KMS-11 (cell line): Measurements from ENCODE around the gene APLP2.

Source experiments
- H2AFZ ChIP-seq: fragments of 200-600 bp; sonication (generic); 2 replicates; pipeline ENCODE4 v1.6.1; 2016; ENCODE audit warnings: antibody characterized with exemption, mixed run types, low read depth
- H3K27ac ChIP-seq: fragments of 200-600 bp; sonication (generic); 2 replicates; pipeline ENCODE4 v1.6.1; 2016; ENCODE audit warnings: mild to moderate bottlenecking, mixed run types
- H3K27me3 ChIP-seq: fragments of 200-600 bp; sonication (generic); 2 replicates; pipeline ENCODE4 v1.6.1; 2017; ENCODE audit warnings: mild to moderate bottlenecking, low read depth, mixed run types, moderate library complexity; ENCODE audit not compliant: insufficient read depth
- H3K36me3 ChIP-seq: fragments of 200-600 bp; sonication (generic); 2 replicates; pipeline ENCODE4 v1.6.1; 2017; ENCODE audit warnings: mild to moderate bottlenecking, mixed run types; ENCODE audit not compliant: insufficient read depth
- H3K4me1 ChIP-seq: fragments of 200-600 bp; sonication (generic); 2 replicates; pipeline ENCODE4 v1.6.1; 2016; ENCODE audit warnings: mild to moderate bottlenecking, low read depth, mixed run types; ENCODE audit not compliant: poor library complexity, severe bottlenecking
- H3K4me2 ChIP-seq: fragments of 200-600 bp; sonication (generic); 2 replicates; pipeline ENCODE4 v1.7.0; 2016; ENCODE audit warnings: mild to moderate bottlenecking, mixed run types
- H3K4me3 ChIP-seq: fragments of 200-600 bp; sonication (generic); IDR thresholded peaks from 2 replicates; pipeline ENCODE4 v1.6.1; 2017; ENCODE audit warnings: low read depth, low read length, mixed read lengths; ENCODE audit not compliant: insufficient read depth
- H3K79me2 ChIP-seq: fragments of 200-600 bp; sonication (generic); 2 replicates; pipeline ENCODE4 v1.6.1; 2016; ENCODE audit warnings: low read depth, mixed run types; ENCODE audit not compliant: insufficient read depth
- H3K9ac ChIP-seq: fragments of 200-600 bp; sonication (generic); 2 replicates; pipeline ENCODE4 v1.6.1; 2016; ENCODE audit warnings: mild to moderate bottlenecking, mixed run types
- H4K20me1 ChIP-seq: fragments of 200-600 bp; sonication (generic); 2 replicates; pipeline ENCODE4 v1.6.1; 2016; ENCODE audit warnings: mild to moderate bottlenecking, mixed run types; ENCODE audit not compliant: insufficient read depth
- CTCF ChIP-seq: fragments of 200-600 bp; sonication (generic); conservative IDR thresholded peaks from 2 replicates; pipeline ENCODE4 v1.6.1; 2017; ENCODE audit warnings: low read depth, mild to moderate bottlenecking, antibody characterized with exemption, low read length, moderate library complexity, mixed read lengths

APLP2 gene

GRCh38 chr11:130157101-130157500 lies 87.4 kb downstream of the APLP2 start:
- no peak overlapping the region for H3K27ac ChIP-seq
- H3K4me3 ChIP-seq: no peak overlapping the region
- no peak overlapping the region for H3K4me2 ChIP-seq
- no peaks in the 10 kb centered on the region for H4K20me1 ChIP-seq
- H3K9ac ChIP-seq: no peak overlapping the region
- peaks cover 4% of the 10 kb centered on the region; the same call in 1 of the 2 replicates for H3K27me3 ChIP-seq
- H3K79me2 ChIP-seq: peaks cover 21% of the 10 kb centered on the region
- H3K36me3 ChIP-seq: no peaks in the 10 kb centered on the region
- TF ChIP-seq CTCF: no peak
- no peak overlapping the region for H2AFZ ChIP-seq
- peaks cover 6% of the 10 kb centered on the region for H3K4me1 ChIP-seq

- H2AFZ ChIP-seq: no peak overlapping the region
- no peaks in the 10 kb centered on the region for H4K20me1 ChIP-seq
- H3K36me3 ChIP-seq: no peaks in the 10 kb centered on the region
- TF ChIP-seq CTCF: no peak
- no peak overlapping the region for H3K9ac ChIP-seq
- H3K27ac ChIP-seq: no peak overlapping the region
- no peak overlapping the region for H3K4me3 ChIP-seq
- H3K27me3 ChIP-seq: peaks cover 4% of the 10 kb centered on the region; the same call in 1 of the 2 replicates
- peaks cover 26% of the 10 kb centered on the region for H3K79me2 ChIP-seq
- peaks cover 12% of the 10 kb centered on the region for H3K4me1 ChIP-seq
- H3K4me2 ChIP-seq: no peak overlapping the region
Measured at GRCh38 chr11:130157840-130158239, 88.1 kb downstream of the APLP2 start.

GRCh38 chr11:130159139-130159538 lies 89.4 kb downstream of the APLP2 start:
- H3K4me3 ChIP-seq: no peak overlapping the region

GRCh38 chr11:130159657-130160497 lies 90.2 kb downstream of the APLP2 start, which contains the start of gene ST14:
TSS of gene ST14 (plus strand) at chr11:130159782. CDS start at chr11:130159980, 198 bp downstream.
- H3K9ac ChIP-seq: peak within 1 kb of the TSS; percentile 84
- H2AFZ ChIP-seq: peak within 1 kb of the TSS; percentile 31
- no peak within 1 kb of the TSS for H3K4me3 ChIP-seq
- H3K4me2 ChIP-seq: peak within 1 kb of the TSS; percentile 78
- H3K79me2 ChIP-seq: peaks cover 44% of the 10 kb centered on the region
- H4K20me1 ChIP-seq: no peaks in the 10 kb centered on the region
- no peak for TF ChIP-seq CTCF
- H3K36me3 ChIP-seq: no peaks in the 10 kb centered on the region
- H3K27ac ChIP-seq: peak within 1 kb of the TSS; percentile 99
- peaks cover 32% of the 10 kb centered on the region for H3K4me1 ChIP-seq
- peaks cover 4% of the 10 kb centered on the region; the same call in 1 of the 2 replicates for H3K27me3 ChIP-seq

More at GRCh38 chr11:130159139-130159538, 89.4 kb downstream of the APLP2 start:
- no peak for TF ChIP-seq CTCF
- H3K79me2 ChIP-seq: peaks cover 39% of the 10 kb centered on the region
- no peaks in the 10 kb centered on the region for H3K36me3 ChIP-seq
- peaks cover 4% of the 10 kb centered on the region; the same call in 1 of the 2 replicates for H3K27me3 ChIP-seq
- H3K9ac ChIP-seq: no peak overlapping the region; the same call in 1 of the 2 replicates
- peaks cover 25% of the 10 kb centered on the region for H3K4me1 ChIP-seq
- 0 out of 2 replicates have a peak overlapping the region, but pooled peaks have one; percentile 21 for H3K4me2 ChIP-seq
- no peak overlapping the region; the same call in 1 of the 2 replicates for H2AFZ ChIP-seq
- no peak overlapping the region for H3K27ac ChIP-seq
- no peaks in the 10 kb centered on the region for H4K20me1 ChIP-seq
